HepG2 (cell line): ENCODE measurements around the gene OPN5. TPM values are rescaled to one million over a fixed set of nuclear protein-coding genes. Genes with fewer than 3 reads are reported as not detected.

Source experiments
- ATAC-seq: fragments of 200-7000 bp; cut with Tn5 transposase; 3 replicates; pipeline ENCODE4 v1.9.1; 2020; ENCODE audit warnings: mild to moderate bottlenecking, moderate library complexity
- BruUV-seq: library from RNA; stranded (reverse); fragments of 400-500 nt; replicated peaks from 2 replicates; lab custom pipeline; 2021; lab: Mats Ljungman, UMichigan
- CTCF ChIA-PET: fragments of 300-600 bp; formaldehyde crosslinking; extraction: SDS; loops from one replicate; lab custom pipeline; 2021; ENCODE audit warnings: low total read pairs, inconsistent platforms, low intra/inter-chr PET ratio; lab: Yijun Ruan, JAX
- POLR2A ChIA-PET: fragments of 350-600 bp; sonication (Branson Sonifier 250); formaldehyde crosslinking; loops from one replicate; lab custom pipeline; 2020; ENCODE audit warnings: antibody characterized with exemption, inconsistent platforms; lab: Yijun Ruan, JAX
- DNase-seq: peaks from one replicate; pipeline ENCODE4 v3.0.0-alpha.2; 2015; ENCODE audit warnings: low spot score
- FAIRE-seq: peaks from 3 replicates; lab custom pipeline; 2011; peaks lifted over from hg19 to GRCh38; lab: Jason Lieb, UNC
- H2AFZ ChIP-seq: one replicate; pipeline ENCODE4 v1.6.1; 2011; ENCODE audit warnings: low read length, inconsistent platforms
- H3K27ac ChIP-seq: fragments of 300-600 bp; 3 replicates; pipeline ENCODE4 v1.8.0; 2011; ENCODE audit warnings: mixed run types, mild to moderate bottlenecking, mixed read lengths, low read length, inconsistent platforms; ENCODE audit not compliant: insufficient read depth; ENCODE audit errors: extremely low read length
- H3K27me3 ChIP-seq, 2 experiments: fragments of 200-600 bp in 1 of 2; 2 replicates in 1 of 2; 3 replicates in 1 of 2; pipeline versions ENCODE4 v1.6.0 to v1.8.0; 2011; ENCODE audit warnings: low read length in 2 of 2, mild to moderate bottlenecking in 2 of 2, moderate library complexity in 2 of 2, inconsistent platforms in 1 of 2; ENCODE audit not compliant: insufficient read depth in 2 of 2, control insufficient read depth in 1 of 2
- H3K36me3 ChIP-seq, 2 experiments: fragments of 200-600 bp in 1 of 2; replicated peaks in 1 of 2; 2 replicates in 1 of 2; 3 replicates in 1 of 2; pipeline versions ENCODE4 v1.5.1 to v1.8.0; 2011; ENCODE audit warnings: low read length in 2 of 2, inconsistent platforms in 1 of 2; ENCODE audit not compliant: insufficient read depth in 2 of 2, control insufficient read depth in 1 of 2
- H3K4me1 ChIP-seq: 2 replicates; pipeline ENCODE4 v1.5.1; 2012; ENCODE audit warnings: low read length, inconsistent platforms; ENCODE audit not compliant: insufficient read depth
- H3K4me2 ChIP-seq: 2 replicates; pipeline ENCODE4 v1.6.0; 2011; ENCODE audit warnings: low read depth, low read length, inconsistent platforms
- H3K4me3 ChIP-seq, 3 experiments: fragments of 200-600 bp in 1 of 3; sonication (generic), shearing (Covaris generic) in 1 of 3; replicated peaks in 1 of 3; 2 replicates each; pipeline ENCODE4 v1.5.1; 2011 to 2016; ENCODE audit warnings: low read length in 3 of 3, inconsistent platforms in 2 of 3, low read depth in 2 of 3, mild to moderate bottlenecking in 2 of 3, control low read depth in 1 of 3, mixed read lengths in 1 of 3; ENCODE audit not compliant: insufficient read depth in 1 of 3
- H3K79me2 ChIP-seq: one replicate; pipeline ENCODE4 v1.6.1; 2011; ENCODE audit warnings: low read length, inconsistent platforms; ENCODE audit not compliant: insufficient read depth
- H3K9ac ChIP-seq: 2 replicates; pipeline ENCODE4 v1.6.0; 2011; ENCODE audit warnings: mild to moderate bottlenecking, low read depth, low read length, inconsistent platforms; ENCODE audit not compliant: insufficient read depth
- H3K9me3 ChIP-seq: 2 replicates; pipeline ENCODE4 v1.5.1; 2012; ENCODE audit warnings: mild to moderate bottlenecking, low read length
- H4K20me1 ChIP-seq: 2 replicates; pipeline ENCODE4 v1.6.0; 2011; ENCODE audit warnings: inconsistent platforms, mild to moderate bottlenecking, low read length, moderate library complexity; ENCODE audit not compliant: insufficient read depth
- BHLHE40 ChIP-seq: IDR thresholded peaks from 2 replicates; pipeline ENCODE4 v1.6.1; 2011; ENCODE audit warnings: low read length, improper control_type of control experiment
- HNF1A ChIP-seq, 2 experiments: sonication (generic) in 1 of 2; formaldehyde crosslinking in 1 of 2; IDR thresholded peaks; 2 replicates each; pipeline versions ENCODE4 v1.4.0 to v1.6.1; 2016 to 2020; ENCODE audit warnings: borderline replicate concordance in 1 of 2, low read depth in 1 of 2, mild to moderate bottlenecking in 1 of 2, missing genetic modification reagents in 1 of 2
- MAFK ChIP-seq, 2 experiments: IDR thresholded peaks in 1 of 2; conservative IDR thresholded peaks in 1 of 2; 2 replicates each; pipeline ENCODE4 v1.6.1; 2011; ENCODE audit warnings: improper control_type of control experiment in 2 of 2, low read length in 2 of 2
- RBM39 ChIP-seq: fragments of 200-400 bp; formaldehyde crosslinking; IDR thresholded peaks from one replicate; pipeline ENCODE4 v1.6.1; 2018; ENCODE audit warnings: antibody characterized with exemption, mild to moderate bottlenecking, low read depth, low read length; ENCODE audit not compliant: poor library complexity, severe bottlenecking
- RFX1 ChIP-seq: fragments of 450-650 bp; IDR thresholded peaks from 2 replicates; pipeline ENCODE4 v1.6.1; 2017
- SALL2 ChIP-seq: sonication (generic); formaldehyde crosslinking; IDR thresholded peaks from 2 replicates; pipeline ENCODE4 v1.8.1; 2023; ENCODE audit warnings: mild to moderate bottlenecking, missing genetic modification reagents, inconsistent platforms
- SSRP1 ChIP-seq: IDR thresholded peaks from 2 replicates; pipeline ENCODE4 v1.6.1; 2016; ENCODE audit warnings: control low read depth
- YEATS4 ChIP-seq: sonication (generic); formaldehyde crosslinking; IDR thresholded peaks from 2 replicates; pipeline ENCODE4 v1.4.0; 2020; ENCODE audit warnings: missing genetic modification reagents, borderline replicate concordance
- ZFP1 ChIP-seq: IDR thresholded peaks from 2 replicates; pipeline ENCODE4 v1.6.1; 2016
- ZNF225 ChIP-seq: sonication (generic); formaldehyde crosslinking; IDR thresholded peaks from 2 replicates; pipeline ENCODE4 v1.4.0; 2020; ENCODE audit warnings: mild to moderate bottlenecking, missing genetic modification reagents
- ZNF446 ChIP-seq: sonication (generic); formaldehyde crosslinking; IDR thresholded peaks from 2 replicates; pipeline ENCODE4 v1.5.0; 2020; ENCODE audit warnings: mild to moderate bottlenecking, missing genetic modification reagents
- WGBS: methylation state at CpG from one replicate; pipeline ENCODE4 v1.1.6; 2017; ENCODE audit warnings: low lambda C conversion rate; 5-methylcytosine and 5-hydroxymethylcytosine counted together
- in situ Hi-C: cut with HindIII; loops from 2 replicates; pipeline ENCODE4 v1.10.0; 2017; ENCODE audit warnings: low pct_unique_long_range_greater_than_20kb; ENCODE audit not compliant: extremely low pct_ligation_motif_present
- intact Hi-C: fragments of 100-400 bp; cut with micrococcal nuclease; formaldehyde crosslinking; loops from one replicate; pipeline ENCODE4 v1.10.0; 2022; ENCODE audit not compliant: unreplicated experiment
- polyA plus RNA-seq, 8 experiments: library from polyadenylated mRNA; depleted of rRNA in 3 of 8; stranded (reverse) in 7 of 8; unstranded in 1 of 8; fragments of >200 nt; fragmentation: Illumina TruSeq in 4 of 8; extraction: Trizol in 4 of 8; gene quantifications; 2 replicates each; pipeline versions ENCODE4 v1.2.1 to v1.2.3, GENCODE V29; 2011 to 2016; ENCODE audit warnings: low read depth in 4 of 8, missing spikeins in 1 of 8, mixed read lengths in 1 of 8; ENCODE audit not compliant: insufficient read depth in 1 of 8
- total RNA-seq, 5 experiments: library from RNA; depleted of rRNA; stranded (reverse); fragments of >200 nt; fragmentation: Illumina TruSeq; extraction: Trizol; gene quantifications; 2 replicates each; pipeline ENCODE4 v1.2.3, GENCODE V29; 2016; ENCODE audit warnings: low read depth in 1 of 5

Gene OPN5
- total and polyA plus RNA-seq, 2 of the 13 experiments (the other 11 are each of a cell fraction or from before 2014, with no cell fraction given) = not detected

DNA sequence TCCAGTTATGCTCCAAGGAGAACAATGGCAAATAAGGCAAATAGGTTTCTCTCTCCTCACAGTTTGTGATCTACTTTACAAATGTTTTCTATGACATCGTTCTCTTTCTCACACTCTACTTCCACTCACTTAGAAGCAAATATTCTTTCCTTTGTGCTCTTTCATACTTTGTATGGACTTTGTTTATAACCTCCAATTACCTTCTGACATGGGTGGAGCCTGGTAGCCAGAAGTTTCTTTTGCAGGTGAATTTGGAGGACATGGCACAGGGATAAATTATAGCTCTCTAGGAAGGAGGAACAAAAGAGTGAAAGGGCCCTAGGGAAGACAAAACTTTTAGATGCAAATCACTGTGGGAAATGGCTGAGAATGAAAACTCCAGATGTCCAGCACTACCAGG is 69.3 kb downstream of the OPN5 start:
- H3K79me2 ChIP-seq = no peaks in the 10 kb centered on the region
- ATAC-seq = no peak
- BruUV-seq = no TSS peak
- POLR2A ChIA-PET = no interaction called here
- H3K9me3 ChIP-seq = no peaks in the 10 kb centered on the region
- TF ChIP-seq SALL2 (CRISPR knock-in tag) (no peak), SSRP1 (CRISPR knock-in tag) (no peak), BHLHE40 (no peak), ZFP1 (CRISPR knock-in tag) (no peak), HNF1A (IDR thresholded peaks at IDR 0.05; ENCODE audit: low read depth) (no peak), HNF1A (CRISPR knock-in tag; IDR thresholded peaks at IDR 0.05; ENCODE audit: borderline replicate concordance) (no peak), MAFK (conservative IDR thresholded peaks at IDR 0.05 in 1 of 2, IDR thresholded peaks at IDR 0.05 in 1 of 2; ENCODE audit: low read length in 2 of 2) (no peak), ZNF225 (CRISPR knock-in tag) (no peak), RBM39 (no peak), RFX1 (no peak), ZNF446 (CRISPR knock-in tag) (no peak), YEATS4 (CRISPR knock-in tag) (no peak)
- TF ChIP-seq, all 625 proteins: peak for 0
- Histone ChIP-seq H3K27me3 (peaks cover 0 to 9% of the 10 kb centered on the region in 2 experiments; a peak in 1 of 5 replicates), H4K20me1 (no peaks in the 10 kb centered on the region), H3K9ac (no peak overlapping the region), H3K4me2 (no peak overlapping the region), H2AFZ (no peak overlapping the region), H3K36me3 (no peaks in the 10 kb centered on the region), H3K4me1 (no peaks in the 10 kb centered on the region), H3K27ac (no peak overlapping the region), H3K4me3 (no peak overlapping the region)
- DNase-seq (no peak), FAIRE-seq (no peak)
- 31% methylated on average over 1 of the region's 1 CpG for WGBS
- CTCF ChIA-PET = no interaction called here
- intact Hi-C loops = no loop called here
- in situ Hi-C loops = no loop called here
